ENCODE data around the gene MICAL3. TPM values are rescaled to one million over a fixed set of nuclear protein-coding genes. Genes with fewer than 3 reads are reported as not detected.

Gene MICAL3
- polyA plus RNA-seq, 2 of the 4 experiments (the other 2 are of a cell fraction) = 20.5 to 30.1 TPM

DNA sequence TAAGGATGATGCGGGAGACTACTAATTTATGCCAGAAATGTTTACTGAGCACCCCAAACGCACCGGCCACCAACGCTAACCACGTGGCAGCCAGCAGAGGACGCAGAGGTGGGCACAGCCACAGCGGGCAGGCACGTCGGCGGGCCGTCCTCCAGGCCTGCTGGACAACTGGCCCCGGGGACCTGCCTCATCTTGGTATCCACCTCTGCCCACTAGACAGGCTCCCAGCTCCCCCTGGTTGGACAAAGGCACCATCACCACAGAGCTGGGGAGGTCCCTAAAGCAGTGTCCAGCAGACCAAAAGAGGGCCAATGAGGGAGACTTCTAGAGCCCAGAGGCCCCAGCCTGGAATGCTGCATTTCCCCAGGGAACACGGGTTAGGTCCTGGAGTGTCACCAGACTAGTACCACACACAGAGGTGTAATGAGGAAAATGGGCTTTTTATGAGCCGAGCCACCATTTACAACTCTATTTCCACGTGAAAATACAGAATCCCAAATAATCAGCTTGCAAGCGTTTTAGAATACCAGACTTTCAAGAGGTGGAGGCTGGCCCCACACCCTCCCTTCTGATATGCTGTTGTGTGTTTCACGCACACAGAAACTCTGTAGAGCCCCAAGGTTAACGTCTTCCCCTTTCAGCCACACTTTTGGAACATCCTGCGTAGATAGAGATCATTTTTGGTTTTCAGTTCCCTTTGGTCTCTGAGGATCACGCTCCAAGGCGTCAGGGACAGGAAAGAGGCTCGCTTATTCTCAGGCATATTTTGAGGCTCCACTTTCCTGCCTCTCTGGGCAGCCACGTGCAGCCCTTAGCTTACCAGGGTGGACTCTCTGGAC is 226.4 kb downstream of the MICAL3 start:
- POLR2A ChIA-PET = no interaction called here
- Histone ChIP-seq H3K4me2 (no peak overlapping the region), H3K4me3 (no peak overlapping the region), H3K27ac (no peak overlapping the region), H3K9me3 (no peaks in the 10 kb centered on the region), H3K4me1 (no peaks in the 10 kb centered on the region)
- CTCF ChIA-PET = no interaction called here
- FAIRE-seq = no peak
- no peak for ATAC-seq
- DNase-seq (ENCODE audit: low read depth in 1 of 2, low spot score in 1 of 2) = no peak
- TF ChIP-seq KDM5A (IDR thresholded peaks at IDR 0.05) (no peak), JUNB (IDR thresholded peaks at IDR 0.05) (no peak), BHLHE40 (IDR thresholded peaks at IDR 0.05; ENCODE audit: low read depth, low read length) (no peak), ZC3H11A (IDR thresholded peaks at IDR 0.05) (no peak), MYC (IDR thresholded peaks at IDR 0.05; ENCODE audit: borderline replicate concordance, low read length) (no peak), FOSB (CRISPR knock-in tag; IDR thresholded peaks at IDR 0.05) (no peak)
- TF ChIP-seq, protein P1, sequence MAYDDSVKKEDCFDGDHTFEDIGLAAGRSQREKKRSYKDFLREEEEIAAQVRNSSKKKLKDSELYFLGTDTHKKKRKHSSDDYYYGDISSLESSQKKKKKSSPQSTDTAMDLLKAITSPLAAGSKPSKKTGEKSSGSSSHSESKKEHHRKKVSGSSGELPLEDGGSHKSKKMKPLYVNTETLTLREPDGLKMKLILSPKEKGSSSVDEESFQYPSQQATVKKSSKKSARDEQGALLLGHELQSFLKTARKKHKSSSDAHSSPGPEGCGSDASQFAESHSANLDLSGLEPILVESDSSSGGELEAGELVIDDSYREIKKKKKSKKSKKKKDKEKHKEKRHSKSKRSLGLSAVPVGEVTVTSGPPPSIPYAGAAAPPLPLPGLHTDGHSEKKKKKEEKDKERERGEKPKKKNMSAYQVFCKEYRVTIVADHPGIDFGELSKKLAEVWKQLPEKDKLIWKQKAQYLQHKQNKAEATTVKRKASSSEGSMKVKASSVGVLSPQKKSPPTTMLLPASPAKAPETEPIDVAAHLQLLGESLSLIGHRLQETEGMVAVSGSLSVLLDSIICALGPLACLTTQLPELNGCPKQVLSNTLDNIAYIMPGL (CRISPR knock-in tag; IDR thresholded peaks at IDR 0.05; ENCODE audit: borderline replicate concordance) = no peak
- TF ChIP-seq, protein P2, sequence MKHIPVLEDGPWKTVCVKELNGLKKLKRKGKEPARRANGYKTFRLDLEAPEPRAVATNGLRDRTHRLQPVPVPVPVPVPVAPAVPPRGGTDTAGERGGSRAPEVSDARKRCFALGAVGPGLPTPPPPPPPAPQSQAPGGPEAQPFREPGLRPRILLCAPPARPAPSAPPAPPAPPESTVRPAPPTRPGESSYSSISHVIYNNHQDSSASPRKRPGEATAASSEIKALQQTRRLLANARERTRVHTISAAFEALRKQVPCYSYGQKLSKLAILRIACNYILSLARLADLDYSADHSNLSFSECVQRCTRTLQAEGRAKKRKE (CRISPR knock-in tag; IDR thresholded peaks at IDR 0.05; ENCODE audit: low read depth) = no peak
- TF ChIP-seq, protein P3, sequence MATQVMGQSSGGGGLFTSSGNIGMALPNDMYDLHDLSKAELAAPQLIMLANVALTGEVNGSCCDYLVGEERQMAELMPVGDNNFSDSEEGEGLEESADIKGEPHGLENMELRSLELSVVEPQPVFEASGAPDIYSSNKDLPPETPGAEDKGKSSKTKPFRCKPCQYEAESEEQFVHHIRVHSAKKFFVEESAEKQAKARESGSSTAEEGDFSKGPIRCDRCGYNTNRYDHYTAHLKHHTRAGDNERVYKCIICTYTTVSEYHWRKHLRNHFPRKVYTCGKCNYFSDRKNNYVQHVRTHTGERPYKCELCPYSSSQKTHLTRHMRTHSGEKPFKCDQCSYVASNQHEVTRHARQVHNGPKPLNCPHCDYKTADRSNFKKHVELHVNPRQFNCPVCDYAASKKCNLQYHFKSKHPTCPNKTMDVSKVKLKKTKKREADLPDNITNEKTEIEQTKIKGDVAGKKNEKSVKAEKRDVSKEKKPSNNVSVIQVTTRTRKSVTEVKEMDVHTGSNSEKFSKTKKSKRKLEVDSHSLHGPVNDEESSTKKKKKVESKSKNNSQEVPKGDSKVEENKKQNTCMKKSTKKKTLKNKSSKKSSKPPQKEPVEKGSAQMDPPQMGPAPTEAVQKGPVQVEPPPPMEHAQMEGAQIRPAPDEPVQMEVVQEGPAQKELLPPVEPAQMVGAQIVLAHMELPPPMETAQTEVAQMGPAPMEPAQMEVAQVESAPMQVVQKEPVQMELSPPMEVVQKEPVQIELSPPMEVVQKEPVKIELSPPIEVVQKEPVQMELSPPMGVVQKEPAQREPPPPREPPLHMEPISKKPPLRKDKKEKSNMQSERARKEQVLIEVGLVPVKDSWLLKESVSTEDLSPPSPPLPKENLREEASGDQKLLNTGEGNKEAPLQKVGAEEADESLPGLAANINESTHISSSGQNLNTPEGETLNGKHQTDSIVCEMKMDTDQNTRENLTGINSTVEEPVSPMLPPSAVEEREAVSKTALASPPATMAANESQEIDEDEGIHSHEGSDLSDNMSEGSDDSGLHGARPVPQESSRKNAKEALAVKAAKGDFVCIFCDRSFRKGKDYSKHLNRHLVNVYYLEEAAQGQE (IDR thresholded peaks at IDR 0.05) = no peak
- 90% methylated on average over 19 of the region's 23 CpGs for WGBS (ENCODE audit: missing lambda C conversion rate)

DNA sequence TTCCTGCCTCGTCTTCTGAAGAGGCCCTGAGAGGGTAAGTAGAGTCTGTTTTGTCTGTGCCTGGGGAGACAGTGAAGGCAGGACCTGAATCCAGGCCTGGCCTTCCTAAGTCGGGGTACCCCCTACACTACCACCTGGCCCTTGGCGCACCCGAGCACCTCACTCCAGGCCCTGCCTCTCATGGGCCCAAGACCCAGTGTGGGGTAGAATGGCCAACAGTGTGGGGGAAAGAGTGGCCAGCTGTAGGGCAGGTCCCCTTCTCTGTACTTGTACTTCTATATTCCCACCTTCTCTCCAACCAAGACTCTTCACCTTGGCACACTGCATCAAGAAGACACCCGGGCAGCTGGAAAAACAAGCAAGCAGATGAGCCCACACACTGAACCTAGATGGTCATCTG is 227.7 kb downstream of the MICAL3 start:
- TF ChIP-seq, protein P4, sequence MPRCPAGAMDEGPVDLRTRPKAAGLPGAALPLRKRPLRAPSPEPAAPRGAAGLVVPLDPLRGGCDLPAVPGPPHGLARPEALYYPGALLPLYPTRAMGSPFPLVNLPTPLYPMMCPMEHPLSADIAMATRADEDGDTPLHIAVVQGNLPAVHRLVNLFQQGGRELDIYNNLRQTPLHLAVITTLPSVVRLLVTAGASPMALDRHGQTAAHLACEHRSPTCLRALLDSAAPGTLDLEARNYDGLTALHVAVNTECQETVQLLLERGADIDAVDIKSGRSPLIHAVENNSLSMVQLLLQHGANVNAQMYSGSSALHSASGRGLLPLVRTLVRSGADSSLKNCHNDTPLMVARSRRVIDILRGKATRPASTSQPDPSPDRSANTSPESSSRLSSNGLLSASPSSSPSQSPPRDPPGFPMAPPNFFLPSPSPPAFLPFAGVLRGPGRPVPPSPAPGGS (IDR thresholded peaks at IDR 0.05) = no peak
- TF ChIP-seq RNF2 (IDR thresholded peaks at IDR 0.05; ENCODE audit: borderline replicate concordance, low read depth) (no peak), CHD4 (IDR thresholded peaks at IDR 0.05; ENCODE audit: borderline replicate concordance) (no peak), MAZ (IDR thresholded peaks at IDR 0.05; ENCODE audit: borderline replicate concordance, low read depth, low read length) (no peak), JUN (IDR thresholded peaks at IDR 0.05) (no peak), KDM5A (IDR thresholded peaks at IDR 0.05) (no peak), TP53 (CRISPR knock-in tag; IDR thresholded peaks at IDR 0.05) (no peak), SREBF2 (IDR thresholded peaks at IDR 0.05) (no peak), ZFP36 (IDR thresholded peaks at IDR 0.05; ENCODE audit: borderline replicate concordance, partially characterized antibody) (no peak), KDM1A (IDR thresholded peaks at IDR 0.05; ENCODE audit: low read depth) (no peak), CBX2 (IDR thresholded peaks at IDR 0.05; ENCODE audit: borderline replicate concordance, low read depth) (no peak), FOXS1 (CRISPR knock-in tag; IDR thresholded peaks at IDR 0.05) (no peak), RCOR1 (IDR thresholded peaks at IDR 0.05; ENCODE audit: low read depth, low read length) (no peak), HEYL (CRISPR knock-in tag; IDR thresholded peaks at IDR 0.05) (no peak), HDAC2 (IDR thresholded peaks at IDR 0.05) (no peak)
- TF ChIP-seq, protein P5, sequence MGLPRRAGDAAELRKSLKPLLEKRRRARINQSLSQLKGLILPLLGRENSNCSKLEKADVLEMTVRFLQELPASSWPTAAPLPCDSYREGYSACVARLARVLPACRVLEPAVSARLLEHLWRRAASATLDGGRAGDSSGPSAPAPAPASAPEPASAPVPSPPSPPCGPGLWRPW (IDR thresholded peaks at IDR 0.05) = no peak
- TF ChIP-seq, protein P6, sequence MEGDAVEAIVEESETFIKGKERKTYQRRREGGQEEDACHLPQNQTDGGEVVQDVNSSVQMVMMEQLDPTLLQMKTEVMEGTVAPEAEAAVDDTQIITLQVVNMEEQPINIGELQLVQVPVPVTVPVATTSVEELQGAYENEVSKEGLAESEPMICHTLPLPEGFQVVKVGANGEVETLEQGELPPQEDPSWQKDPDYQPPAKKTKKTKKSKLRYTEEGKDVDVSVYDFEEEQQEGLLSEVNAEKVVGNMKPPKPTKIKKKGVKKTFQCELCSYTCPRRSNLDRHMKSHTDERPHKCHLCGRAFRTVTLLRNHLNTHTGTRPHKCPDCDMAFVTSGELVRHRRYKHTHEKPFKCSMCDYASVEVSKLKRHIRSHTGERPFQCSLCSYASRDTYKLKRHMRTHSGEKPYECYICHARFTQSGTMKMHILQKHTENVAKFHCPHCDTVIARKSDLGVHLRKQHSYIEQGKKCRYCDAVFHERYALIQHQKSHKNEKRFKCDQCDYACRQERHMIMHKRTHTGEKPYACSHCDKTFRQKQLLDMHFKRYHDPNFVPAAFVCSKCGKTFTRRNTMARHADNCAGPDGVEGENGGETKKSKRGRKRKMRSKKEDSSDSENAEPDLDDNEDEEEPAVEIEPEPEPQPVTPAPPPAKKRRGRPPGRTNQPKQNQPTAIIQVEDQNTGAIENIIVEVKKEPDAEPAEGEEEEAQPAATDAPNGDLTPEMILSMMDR (IDR thresholded peaks at IDR 0.05) = no peak
- FAIRE-seq = no peak

More for the DNA sequence above, 227.7 kb downstream of the MICAL3 start:
- no peak overlapping the region for H3K27ac ChIP-seq
- H3K4me3 ChIP-seq = no peak overlapping the region
- ChIA-PET CTCF (interaction anchor here (1.0 to 1.3 kb wide), 2 partner anchors 9 to 60 kb away, joined by 3 to 4 read pairs; no protein-coding TSS in a partner anchor), POLR2A (no interaction called here)
- H3K4me2 ChIP-seq = no peak overlapping the region
- H3K4me1 ChIP-seq = no peaks in the 10 kb centered on the region
- H3K9me3 ChIP-seq = no peaks in the 10 kb centered on the region
- ATAC-seq (no peak), DNase-seq (ENCODE audit: low read depth in 1 of 2, low spot score in 1 of 2) (no peak)
- WGBS (ENCODE audit: missing lambda C conversion rate) = 66% methylated on average over 4 of the region's 5 CpGs
